D721Med (cell line): ENCODE results near the gene SPOCK1.

ENCODE experiments used
- DNase-seq: peaks from one replicate; pipeline ENCODE4 v3.0.0; 2011; ENCODE audit warnings: low spot score; ENCODE audit not compliant: insufficient read length
- FAIRE-seq: peaks from 2 replicates; lab custom pipeline; 2011; peaks lifted over from hg19 to GRCh38; lab: Jason Lieb, UNC
- TF ChIP-seq, protein P1 (sequence below): IDR thresholded peaks from 2 replicates; pipeline ENCODE4 v1.5.1; 2012; ENCODE audit warnings: mild to moderate bottlenecking, control low read depth; ENCODE audit not compliant: insufficient read depth; ENCODE audit errors: missing control alignments

The SPOCK1 gene

DNA sequence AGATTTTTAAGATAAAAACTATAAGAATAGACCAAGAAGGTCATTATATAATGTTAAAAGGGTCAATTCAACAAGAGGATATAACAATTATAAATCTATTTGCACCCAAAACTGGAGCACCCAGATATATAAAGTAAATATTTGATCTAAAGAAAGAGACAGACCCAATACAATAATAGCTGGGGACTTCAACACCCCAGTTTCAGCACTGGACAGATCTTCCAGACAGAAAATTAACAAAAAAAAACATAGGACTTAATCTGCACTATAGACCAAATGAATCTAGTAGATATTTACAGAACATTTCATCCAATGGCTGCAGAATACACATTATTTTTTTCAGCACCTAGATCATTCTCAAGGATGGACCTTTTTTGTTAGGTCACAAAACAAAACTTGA is 331.9 kb downstream of the SPOCK1 start:
- DNase-seq, result no peak
- TF ChIP-seq, protein P1, sequence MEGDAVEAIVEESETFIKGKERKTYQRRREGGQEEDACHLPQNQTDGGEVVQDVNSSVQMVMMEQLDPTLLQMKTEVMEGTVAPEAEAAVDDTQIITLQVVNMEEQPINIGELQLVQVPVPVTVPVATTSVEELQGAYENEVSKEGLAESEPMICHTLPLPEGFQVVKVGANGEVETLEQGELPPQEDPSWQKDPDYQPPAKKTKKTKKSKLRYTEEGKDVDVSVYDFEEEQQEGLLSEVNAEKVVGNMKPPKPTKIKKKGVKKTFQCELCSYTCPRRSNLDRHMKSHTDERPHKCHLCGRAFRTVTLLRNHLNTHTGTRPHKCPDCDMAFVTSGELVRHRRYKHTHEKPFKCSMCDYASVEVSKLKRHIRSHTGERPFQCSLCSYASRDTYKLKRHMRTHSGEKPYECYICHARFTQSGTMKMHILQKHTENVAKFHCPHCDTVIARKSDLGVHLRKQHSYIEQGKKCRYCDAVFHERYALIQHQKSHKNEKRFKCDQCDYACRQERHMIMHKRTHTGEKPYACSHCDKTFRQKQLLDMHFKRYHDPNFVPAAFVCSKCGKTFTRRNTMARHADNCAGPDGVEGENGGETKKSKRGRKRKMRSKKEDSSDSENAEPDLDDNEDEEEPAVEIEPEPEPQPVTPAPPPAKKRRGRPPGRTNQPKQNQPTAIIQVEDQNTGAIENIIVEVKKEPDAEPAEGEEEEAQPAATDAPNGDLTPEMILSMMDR, result no peak
- FAIRE-seq, result no peak

DNA sequence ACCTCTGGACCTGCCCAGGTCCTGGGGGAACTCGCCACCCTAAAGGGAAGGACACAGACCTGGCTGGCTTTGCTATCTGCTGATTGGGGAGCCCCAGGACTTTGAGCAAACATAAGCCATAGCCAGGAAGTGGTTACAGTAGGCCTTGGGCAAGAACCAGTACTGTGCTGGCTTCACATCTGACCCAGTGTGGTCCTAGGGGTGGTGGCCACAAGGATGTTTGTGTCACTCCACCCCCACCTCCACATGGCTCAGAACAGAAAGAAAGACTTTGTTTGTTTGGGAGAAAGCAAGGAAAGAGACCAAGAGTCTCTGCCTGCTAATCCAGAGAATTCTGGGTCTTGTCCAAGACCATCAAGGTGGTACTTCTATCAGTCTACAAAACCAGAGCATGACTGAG is 334.2 kb downstream of the SPOCK1 start:
- DNase-seq, result no peak
- TF ChIP-seq, protein P1, result no peak
- FAIRE-seq, result no peak

DNA sequence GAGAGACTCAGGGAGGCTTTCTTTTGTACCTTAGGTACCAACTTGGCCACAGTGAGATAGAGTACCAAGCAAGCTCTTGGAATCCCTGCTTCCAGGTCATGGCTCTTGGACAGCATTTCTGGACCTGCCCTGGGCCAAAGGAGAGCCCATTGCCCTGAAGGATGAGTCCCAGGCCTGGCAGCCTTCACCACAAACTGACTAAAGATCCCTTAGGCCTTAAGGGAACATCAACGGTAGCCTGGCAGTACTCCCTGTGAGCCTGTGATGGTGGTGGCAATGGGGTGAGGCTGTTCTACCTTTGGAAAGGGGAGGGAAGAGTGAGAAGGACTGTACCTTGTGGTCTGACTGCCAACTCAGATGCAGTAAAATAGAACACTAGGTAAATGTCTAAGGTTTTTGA is 334.6 kb downstream of the SPOCK1 start:
- FAIRE-seq, result no peak

DNA sequence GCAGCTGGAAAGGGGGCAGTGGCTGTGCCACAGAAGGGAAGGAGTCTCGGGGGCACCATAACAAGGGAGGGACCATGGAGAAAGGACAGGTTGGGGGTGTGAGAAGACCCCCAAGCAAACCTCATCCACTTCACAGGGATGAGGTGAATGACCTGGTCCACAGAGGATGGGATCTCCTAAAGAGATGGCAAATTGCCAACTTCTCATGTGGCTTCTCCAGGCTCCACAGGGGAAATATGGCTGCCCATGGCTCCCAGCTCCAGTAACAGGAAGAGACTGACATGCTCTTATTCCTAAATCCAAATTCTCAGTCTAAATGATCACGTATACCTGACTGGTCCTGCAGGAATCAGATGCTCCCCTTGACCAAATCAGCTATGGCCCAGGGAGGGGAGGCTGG is 340.4 kb downstream of the SPOCK1 start:
- no peak for FAIRE-seq
- TF ChIP-seq, protein P1, result no peak
- DNase-seq, result no peak

More for the DNA sequence above, 334.6 kb downstream of the SPOCK1 start:
- TF ChIP-seq, protein P1, result no peak
- no peak for DNase-seq

DNA sequence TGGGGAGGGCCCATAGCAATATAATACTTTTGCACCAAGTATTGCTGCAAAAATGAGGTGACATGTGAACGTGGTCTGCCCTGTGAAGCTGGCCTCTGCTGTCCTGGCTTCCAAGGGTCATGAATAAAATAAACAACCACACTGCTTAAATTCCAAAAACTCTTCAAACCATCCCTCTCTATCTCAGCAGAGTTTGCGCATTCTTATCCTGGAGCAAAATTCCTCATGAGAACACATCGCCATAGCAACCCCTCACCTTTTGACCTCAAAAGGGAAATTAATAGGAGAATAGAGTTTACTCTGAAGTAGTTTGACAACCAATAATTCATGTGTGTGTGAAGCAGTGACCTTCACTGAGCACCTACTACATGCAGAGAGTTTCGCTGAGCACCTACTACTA is 342.9 kb downstream of the SPOCK1 start:
- no peak for DNase-seq
- no peak for FAIRE-seq
- TF ChIP-seq, protein P1, result no peak

DNA sequence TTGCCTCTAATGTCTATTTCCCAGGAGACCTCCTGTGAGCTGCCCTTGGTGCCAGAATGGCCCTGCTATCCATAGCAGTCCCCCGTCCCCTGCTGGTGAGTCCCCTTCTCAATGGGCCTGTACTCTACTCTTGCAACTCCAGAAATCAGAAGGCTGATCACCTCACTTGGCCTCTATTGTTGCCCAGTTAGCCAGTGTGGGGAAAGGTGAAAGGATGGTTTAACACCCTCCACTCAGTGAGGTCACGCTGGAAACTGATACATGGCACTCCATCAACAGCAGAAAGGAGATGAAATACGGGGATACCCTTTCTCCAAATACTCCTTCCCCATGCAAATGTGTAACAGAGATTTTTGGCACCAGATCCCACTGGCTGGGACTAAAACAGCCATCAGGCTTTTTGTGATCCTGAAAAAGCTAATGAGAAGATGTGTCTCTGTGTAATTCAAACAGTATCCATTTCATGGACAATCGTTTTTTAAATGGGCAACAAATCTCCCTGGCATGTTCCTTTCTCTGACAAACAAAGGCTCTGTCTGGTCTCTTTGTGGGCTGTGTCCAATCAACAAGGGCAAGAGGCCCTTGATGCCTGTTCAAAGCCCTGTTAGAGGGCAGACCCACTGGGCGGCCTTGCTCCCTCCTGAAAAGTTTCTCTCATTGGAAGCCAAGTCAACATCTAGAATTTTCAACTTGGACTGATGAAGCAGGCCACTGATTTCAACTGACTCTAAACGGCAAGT is 343.7 kb downstream of the SPOCK1 start:
- FAIRE-seq, result no peak
- TF ChIP-seq, protein P1, result no peak
- DNase-seq, result no peak

DNA sequence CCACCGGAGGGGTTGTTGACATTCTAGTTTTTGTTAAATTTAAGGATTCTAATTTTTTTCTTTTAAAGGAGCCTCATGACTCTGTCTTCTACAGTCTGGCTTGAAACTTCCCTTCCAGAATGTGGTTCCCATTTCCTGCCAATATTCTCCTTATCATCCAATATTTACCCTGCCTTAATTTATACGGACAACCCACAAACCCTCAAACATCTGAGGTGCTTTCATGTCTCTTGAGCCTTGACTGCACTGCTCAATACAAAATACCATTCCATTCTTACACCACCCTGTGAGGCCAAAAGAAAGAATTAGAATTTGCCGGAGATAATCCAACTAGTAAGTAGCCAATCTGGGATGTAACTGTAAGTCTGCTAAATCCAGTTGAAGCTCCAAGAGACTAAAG is 346.5 kb downstream of the SPOCK1 start:
- TF ChIP-seq, protein P1, result no peak
- no peak for FAIRE-seq
- no peak for DNase-seq
